ENCODE data around the gene TPSB2.

The TPSB2 gene

DNA sequence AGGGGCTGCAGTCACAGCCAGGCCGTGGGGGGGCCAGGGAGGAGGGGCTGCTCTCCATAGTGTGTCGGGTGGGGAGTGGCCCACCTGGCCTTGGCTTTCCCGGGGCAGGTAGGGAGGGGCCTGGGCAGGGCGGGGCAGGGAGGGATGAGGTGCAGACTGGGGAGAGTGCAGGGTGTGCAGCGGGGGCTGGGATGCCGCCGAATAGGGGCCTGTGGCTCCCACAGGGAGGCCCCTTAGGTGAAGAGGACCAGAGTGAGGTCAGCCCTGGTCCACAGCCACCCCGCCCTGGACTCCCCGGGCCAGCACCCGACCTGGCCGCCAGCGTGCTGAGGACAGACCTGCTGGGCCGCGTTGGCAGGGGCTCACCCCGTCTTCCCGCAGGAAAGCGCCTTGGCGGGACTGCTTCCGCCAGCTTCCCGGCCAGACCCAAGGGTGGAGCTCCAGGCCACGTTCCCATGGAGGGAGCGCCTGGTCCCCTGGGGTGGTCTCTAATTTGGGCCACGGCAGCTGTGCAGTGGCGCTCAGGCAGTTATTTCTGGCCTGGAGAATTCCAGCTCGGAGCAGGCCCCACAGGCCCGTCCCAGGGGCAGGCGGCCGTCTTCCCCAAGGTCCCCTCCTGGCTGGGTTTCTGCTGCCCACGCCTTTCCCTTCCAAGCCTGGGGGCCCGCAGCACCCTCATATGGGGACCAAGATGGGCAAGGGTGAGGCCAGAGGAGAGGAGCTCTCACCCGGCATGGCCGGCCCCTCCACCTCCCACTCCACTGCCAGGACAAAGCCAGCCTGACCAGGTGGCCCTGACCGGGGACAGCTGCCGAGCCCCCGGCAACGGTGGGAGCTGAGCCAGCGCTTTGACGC, 49.2 kb downstream of the TPSB2 start:
- DNase-seq = no peak

Data from GDM1 (cell line).